AG08395 (cell line): ENCODE data around the gene MARCO.
A peak's percentile ranks its signal among the peaks of the same experiment; 100 is the strongest.

ENCODE experiments used
- DNase-seq: peaks from one replicate; pipeline ENCODE4 v3.0.0; 2012; ENCODE audit warnings: mixed read lengths, low spot score

Gene MARCO, protein sequence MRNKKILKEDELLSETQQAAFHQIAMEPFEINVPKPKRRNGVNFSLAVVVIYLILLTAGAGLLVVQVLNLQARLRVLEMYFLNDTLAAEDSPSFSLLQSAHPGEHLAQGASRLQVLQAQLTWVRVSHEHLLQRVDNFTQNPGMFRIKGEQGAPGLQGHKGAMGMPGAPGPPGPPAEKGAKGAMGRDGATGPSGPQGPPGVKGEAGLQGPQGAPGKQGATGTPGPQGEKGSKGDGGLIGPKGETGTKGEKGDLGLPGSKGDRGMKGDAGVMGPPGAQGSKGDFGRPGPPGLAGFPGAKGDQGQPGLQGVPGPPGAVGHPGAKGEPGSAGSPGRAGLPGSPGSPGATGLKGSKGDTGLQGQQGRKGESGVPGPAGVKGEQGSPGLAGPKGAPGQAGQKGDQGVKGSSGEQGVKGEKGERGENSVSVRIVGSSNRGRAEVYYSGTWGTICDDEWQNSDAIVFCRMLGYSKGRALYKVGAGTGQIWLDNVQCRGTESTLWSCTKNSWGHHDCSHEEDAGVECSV

DNA sequence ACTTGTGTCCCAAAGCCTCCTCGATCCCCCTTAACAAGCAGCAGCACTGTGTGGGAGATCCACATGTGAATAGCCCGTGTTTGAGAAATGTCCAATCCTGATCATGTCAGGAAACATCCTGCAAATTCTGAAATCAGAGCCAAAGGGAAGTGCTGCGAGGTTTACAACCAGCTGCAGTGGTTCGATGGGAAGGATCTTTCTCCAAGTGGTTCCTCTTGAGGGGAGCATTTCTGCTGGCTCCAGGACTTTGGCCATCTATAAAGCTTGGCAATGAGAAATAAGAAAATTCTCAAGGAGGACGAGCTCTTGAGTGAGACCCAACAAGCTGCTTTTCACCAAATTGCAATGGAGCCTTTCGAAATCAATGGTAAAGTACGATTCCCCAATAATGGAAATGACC is at the start of gene MARCO:
TSS of gene MARCO (plus strand) at position 164 of the 400 bp plus-strand sequence. CDS start at position 271, 107 bp downstream.
- DNase-seq: no peak

DNA sequence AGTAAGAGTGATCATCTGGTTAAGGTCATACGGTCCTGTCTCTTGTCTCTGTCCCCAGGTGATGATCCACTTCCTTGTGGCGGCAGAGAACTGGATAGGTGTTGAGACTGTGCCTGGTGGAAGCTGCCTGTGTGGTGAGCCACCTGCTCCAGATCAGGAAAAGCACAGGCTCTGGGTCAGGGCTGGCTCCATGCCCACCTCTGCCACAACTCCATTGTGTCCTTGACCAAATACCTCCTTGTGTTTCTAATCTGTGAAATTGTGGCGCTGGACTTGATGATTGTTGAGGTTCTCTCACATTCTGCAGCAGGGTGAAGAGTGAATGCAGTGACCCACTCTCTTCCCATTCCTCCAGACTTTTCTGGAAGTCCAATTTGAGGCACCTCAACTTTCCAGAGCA is 48.9 kb upstream of the MARCO start:
- DNase-seq: no peak

GRCh38 chr2:118902266-118903028 is 39.5 kb upstream of the MARCO start:
- DNase-seq: no peak

- no peak for DNase-seq
Observed at GRCh38 chr2:118903029-118903351, 39.0 kb upstream of the MARCO start.

- DNase-seq: no peak
Observed at GRCh38 chr2:118903551-118904479, 38.2 kb upstream of the MARCO start.

- DNase-seq: no peak
Observed at GRCh38 chr2:118905206-118905605, 36.8 kb upstream of the MARCO start.

GRCh38 chr2:118906186-118906585 is 35.8 kb upstream of the MARCO start:
- DNase-seq: no peak

- no peak for DNase-seq
Observed at GRCh38 chr2:118907759-118908158, 34.2 kb upstream of the MARCO start.

GRCh38 chr2:118909191-118909590 is 32.8 kb upstream of the MARCO start:
- DNase-seq: no peak

GRCh38 chr2:118911166-118911856 is 30.7 kb upstream of the MARCO start:
- no peak for DNase-seq

GRCh38 chr2:118911936-118912335 is 30.1 kb upstream of the MARCO start:
- DNase-seq: no peak

DNA sequence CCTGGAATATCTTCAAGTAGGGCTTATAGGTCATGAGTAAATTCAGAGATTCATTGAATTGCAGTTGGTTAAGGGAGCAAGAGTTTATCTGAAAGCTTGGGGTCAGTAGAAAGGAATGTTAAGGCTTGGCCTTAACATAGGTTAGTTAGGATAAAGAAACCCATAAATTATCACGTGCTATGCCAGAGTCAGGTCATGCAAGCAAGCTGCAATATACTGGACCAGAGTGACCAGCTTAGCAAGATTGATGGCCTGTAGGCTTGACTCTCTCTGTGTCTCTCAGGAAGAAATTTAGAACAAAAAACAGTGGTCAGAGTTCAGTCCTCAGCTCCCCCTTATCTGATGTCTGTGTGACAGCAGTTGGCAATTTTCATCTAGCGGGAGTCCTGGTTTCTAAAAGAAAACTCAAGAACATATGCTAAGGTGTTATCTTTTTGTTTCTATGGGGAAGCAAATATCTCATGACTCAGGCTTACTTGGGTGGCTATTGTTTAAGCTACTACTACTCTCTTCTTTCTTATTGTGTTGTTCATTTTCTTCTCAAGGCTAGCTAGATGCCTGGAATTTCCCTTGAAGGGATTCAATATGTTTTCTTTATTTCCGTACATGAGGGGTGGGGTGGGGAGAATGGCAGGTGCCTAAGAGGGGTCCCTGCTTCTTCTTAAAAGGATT is 28.7 kb upstream of the MARCO start:
- DNase-seq: no peak

DNA sequence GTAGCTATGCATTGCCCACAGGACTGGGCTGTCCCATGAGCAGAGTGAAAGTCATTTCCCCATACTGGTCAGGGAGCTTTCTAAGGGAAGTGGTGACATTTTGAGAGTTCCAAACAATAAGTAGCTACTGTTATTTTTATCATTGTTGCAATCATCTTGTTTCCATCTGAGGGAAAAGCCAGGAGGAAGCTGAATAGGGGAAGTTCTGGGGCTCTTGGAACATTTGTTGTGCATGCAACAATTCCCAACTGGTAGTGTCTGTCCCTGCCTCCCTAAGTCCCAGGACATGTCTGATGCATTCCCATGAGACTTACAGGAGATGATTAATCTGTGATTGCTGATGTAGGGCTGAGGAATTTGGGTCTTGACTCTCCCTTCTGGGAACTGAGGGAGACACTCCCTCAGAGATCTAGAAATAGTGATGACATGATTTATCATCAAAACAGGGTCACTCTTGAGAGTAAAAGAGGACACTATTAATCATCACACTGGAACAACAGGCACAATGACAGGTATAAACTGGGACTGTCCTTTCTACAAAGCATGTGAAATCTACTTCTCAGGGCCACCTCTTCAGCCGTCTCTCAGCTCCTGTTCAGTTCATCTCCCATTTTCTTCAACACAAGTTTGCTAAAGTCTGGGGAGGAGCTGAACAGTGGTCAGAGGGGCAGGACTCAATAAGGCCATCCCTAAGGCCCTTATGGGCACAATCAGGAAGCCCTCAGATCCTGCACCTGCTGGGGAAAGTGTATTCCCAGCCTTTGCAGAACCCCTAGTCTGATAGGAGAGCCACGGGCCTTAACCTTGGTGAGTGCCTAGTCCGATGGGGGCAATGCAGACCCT is 28.0 kb upstream of the MARCO start:
- peak; percentile 17 for DNase-seq

DNA sequence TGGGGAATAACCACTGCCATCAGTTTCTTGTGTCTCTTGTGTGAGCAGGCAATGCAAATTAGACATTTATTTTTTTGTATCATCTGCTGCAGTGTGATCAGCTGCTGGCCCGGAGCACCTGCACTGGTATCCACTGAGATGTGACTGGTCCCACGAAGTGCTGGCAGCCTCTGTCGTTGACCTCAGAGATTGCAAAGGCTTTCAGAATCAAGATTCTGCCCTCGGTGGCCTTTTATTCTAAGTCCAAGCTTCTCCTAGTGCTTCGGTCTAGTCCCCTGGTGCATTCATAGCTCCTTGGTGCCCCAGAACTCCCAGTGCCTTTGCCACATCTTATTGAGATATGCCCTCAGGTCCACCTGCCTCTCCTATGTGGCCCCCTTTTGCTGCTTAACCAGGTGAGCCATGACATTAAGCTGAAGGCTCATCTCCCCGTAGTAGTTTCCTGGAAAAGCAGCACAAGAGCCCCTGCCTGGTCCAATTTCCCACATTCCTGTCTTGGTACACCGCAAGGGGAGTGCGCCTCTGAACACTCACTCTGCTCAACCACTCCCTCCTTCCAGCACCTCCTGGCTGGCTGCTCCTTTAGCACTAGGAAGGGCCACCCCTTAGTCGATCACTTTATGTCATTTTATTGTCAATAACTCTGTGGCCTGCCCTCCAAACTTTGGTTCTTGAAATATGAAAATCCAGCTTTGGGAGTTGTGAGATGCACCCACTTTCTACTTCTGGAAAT is 27.1 kb upstream of the MARCO start:
- no peak for DNase-seq

DNA sequence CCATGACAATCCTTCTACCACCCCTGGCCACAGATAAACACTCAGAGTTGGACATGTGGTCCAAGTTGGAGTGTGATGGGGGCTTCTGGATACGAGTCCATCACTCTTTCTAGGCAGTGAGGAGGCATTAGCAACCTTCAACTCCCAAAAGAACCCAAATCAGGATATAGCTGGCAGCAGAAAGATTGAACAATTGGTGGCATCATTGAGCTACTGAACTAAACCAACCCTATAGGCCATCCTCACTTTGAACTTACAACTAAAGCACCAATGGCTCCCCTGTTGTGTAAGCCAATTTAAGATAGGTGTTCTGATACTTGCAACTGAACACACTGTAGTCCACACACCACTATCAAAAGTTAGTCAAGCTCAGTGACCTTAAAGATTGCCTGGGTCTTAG is 24.0 kb upstream of the MARCO start:
- DNase-seq: no peak

DNA sequence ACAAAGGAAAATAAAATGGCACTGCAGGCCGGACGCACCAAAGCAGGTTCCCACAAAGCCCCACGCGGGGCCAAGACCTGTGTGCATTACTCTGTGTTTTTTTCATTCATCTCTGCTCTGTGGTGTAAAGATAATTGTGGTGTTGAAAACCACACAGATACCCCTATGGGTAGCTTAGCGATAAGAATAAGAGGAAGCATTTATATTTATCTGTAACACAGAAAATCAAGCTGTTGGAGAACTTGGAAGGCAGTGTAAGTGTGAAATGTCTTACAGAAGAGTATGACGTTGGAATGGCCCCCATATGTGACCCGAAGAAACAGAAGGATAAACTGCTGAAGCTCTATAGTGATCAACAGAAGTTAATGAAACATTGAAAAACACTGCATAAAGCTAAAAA is 20.3 kb upstream of the MARCO start:
- DNase-seq: no peak

GRCh38 chr2:118922254-118922653 is 19.7 kb upstream of the MARCO start:
- no peak for DNase-seq

- DNase-seq: no peak
Observed at GRCh38 chr2:118923371-118923770, 18.6 kb upstream of the MARCO start.

- DNase-seq: no peak
Observed at GRCh38 chr2:118925476-118925875, 16.5 kb upstream of the MARCO start.
